ENCODE results near the gene ITK.

Gene ITK

DNA sequence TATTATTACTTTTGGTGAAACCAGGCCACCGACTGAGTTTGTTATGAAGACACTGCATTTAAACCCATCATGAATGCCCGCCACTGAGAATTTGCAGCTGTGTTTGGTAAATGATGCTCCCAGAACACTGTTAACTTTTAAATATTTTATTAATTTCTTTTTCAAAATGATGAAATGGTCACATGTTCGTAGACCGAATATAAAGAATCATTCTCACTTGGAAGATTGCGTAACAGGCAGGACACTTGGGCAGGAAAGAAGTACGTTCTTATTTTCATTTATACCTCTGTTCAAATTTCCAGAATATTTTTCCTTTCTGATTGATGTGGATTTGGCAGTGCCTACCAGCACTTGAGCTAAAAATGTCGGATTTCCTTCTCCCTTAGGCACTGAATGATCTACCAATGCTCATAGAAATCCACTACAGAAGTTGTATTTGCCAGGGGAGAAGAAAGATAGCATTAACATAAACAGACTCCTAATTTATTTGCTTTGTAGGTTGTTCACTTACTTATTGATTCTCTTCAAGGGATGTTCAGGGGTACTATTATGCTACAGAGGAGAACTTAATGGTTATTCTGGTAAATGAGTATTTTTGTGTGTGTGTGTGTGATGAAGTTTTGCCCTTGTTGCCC lies 99.1 kb downstream of the ITK start:
- DNase-seq (ENCODE audit: low read depth in 2 of 2), result no peak

GRCh38 chr5:157280927-157281326 lies 100.3 kb downstream of the ITK start:
- DNase-seq (ENCODE audit: low read depth in 2 of 2), result no peak

DNA sequence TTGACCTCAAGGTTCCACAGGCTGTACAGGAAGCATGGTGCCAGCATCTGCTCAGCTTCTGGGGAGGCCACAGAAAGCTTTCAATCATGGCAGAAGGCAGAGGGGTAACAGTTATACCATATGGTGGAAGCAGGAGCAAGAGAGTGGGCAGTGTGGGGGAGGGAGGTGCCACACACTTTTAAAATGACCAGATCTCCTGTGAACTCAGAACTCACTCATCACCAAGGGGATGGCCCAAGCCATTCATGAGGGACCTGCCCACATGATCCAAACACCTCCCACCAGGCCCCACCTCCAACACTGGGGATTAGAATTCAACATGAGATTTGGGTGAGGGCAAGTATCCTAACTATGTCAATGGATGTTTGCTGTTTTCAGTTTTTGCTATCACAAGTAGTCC lies 101.5 kb downstream of the ITK start:
- DNase-seq (ENCODE audit: low read depth in 2 of 2), result no peak

DNA sequence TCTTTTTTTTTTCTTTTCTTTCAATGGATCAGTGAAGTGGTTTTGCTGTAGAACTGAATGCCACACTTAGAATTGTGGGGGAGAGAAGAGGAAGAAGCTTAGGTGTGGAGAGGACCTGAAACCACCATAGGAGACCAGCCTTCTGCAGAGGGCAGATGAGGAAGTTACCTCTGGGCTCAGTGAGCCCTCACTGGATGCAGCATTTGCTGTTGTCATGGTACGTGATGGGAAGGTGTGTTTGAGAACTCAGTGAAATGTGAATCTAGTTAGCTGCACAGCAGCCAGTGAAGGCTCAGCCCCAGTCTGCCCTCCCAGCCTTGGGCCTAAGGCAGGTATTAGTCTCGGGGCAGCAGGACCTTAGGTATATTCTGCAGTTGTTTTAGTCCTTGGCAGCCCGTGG lies 102.8 kb downstream of the ITK start:
- no peak for DNase-seq (ENCODE audit: low read depth in 2 of 2)

- no peak for DNase-seq (ENCODE audit: low read depth in 2 of 2)
Observed at GRCh38 chr5:157284458-157285212, 104.0 kb downstream of the ITK start.

- no peak for DNase-seq (ENCODE audit: low read depth in 2 of 2)
Observed at GRCh38 chr5:157285310-157286035, 104.8 kb downstream of the ITK start.

GRCh38 chr5:157286761-157287211 lies 106.1 kb downstream of the ITK start:
- no peak for DNase-seq (ENCODE audit: low read depth in 2 of 2)

DNA sequence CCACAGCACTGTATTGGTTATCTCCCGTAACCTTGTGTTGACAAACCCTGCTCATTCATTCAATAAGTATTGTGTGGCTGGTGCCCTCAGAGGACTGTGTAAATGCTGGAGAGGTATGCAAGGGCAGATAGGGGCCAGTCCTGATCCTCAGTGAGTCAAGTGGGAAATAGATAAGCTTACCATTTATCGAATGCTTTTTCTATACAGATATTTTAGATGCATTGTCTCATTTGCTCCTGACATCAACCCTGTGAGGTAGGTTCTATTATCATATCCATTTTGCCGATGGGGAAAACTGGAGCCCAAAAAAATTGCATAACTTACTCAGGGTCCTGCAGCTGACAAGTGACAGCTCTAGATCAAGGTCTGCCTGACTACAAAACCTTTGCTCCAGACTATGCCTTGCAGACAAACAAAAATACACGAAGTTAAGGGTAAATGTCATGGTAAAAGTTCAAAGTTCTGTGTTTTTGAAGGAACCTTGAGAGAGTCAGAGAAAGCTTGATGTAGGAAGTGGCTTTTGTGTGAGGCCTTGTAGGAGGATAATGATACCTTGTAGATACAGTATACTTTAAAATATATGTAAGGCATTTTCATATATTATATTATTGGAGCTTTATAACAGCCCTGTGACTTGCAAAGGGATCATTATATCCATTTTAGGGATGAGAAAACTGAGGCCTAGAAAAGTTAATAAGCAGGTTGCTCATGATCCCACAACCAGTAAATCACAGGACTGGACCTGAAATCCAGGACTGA lies 107.9 kb downstream of the ITK start:
- no peak for DNase-seq (ENCODE audit: low read depth in 2 of 2)

DNA sequence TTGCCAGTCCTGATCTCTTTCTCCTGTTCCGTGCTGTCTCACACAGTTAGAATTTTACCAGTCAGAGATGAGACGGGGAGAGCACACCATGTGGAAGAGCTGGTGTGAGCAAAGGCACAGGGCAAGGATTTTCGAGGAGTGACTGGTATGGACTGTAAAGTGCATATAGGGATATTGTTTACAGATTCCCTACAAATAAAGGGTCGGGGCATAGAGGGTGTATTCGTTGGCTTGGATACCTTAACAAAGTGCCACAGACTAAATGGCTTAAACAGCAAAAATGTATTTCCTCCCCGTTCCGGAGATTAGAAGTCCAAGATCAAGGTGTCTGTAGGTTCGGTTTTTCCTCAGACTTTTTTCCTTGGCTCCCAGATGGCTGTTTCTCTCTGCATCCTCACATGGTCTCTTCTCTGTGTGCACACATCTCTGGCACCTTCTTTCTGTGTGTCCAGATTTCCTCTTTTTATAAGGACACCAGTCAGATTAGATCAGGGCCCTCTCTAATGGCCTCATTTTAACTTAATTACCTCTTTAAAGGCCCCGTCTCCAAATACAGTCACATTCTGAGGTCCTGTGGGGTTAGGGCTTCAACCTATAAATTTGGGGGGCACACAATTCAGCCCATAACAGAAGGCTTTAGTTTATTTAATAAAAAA lies 108.7 kb downstream of the ITK start:
- no peak for DNase-seq (ENCODE audit: low read depth in 2 of 2)

GRCh38 chr5:157290156-157290980 lies 109.7 kb downstream of the ITK start:
- no peak for DNase-seq (ENCODE audit: low read depth in 2 of 2)

DNA sequence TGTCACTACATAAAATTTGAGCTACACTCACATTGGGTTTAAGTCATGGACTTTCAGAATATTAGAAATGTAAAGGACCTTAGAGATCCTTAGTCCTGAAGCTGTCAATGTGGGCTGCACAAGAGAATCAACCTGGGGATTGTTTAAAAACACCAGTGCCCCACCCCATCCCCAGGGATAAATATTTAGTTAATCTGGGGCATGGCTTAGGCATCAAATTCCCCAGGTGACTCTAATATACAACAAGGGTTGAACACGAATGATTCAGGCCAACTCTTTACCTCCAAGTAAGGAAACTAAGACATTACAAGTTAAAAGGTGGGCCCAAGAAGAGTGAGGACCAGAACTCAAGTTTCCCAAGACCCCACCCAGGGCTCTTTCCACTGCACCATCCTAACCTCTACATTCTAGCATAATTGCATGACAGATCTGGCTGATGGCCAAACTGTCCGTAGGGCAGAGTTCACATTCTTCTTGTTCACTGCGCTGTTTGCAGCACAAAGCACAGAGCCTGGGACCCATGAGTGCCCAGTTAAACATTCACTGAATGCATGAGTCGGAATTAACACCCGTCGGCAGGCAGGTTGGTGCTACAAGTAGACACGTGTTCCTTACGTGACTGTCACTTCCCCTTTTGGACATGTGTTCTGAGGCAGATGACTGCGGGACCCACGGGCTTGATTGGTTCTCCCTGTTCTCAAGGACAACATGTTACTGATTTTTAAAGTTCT lies 110.5 kb downstream of the ITK start:
- no peak for DNase-seq (ENCODE audit: low read depth in 2 of 2)

- no peak for DNase-seq (ENCODE audit: low read depth in 2 of 2)
Observed at GRCh38 chr5:157292599-157292998, 112.0 kb downstream of the ITK start.

GRCh38 chr5:157294407-157295091 lies 113.9 kb downstream of the ITK start:
- DNase-seq (ENCODE audit: low read depth in 2 of 2), result no peak

GRCh38 chr5:157295247-157295646 lies 114.6 kb downstream of the ITK start:
- no peak for DNase-seq (ENCODE audit: low read depth in 2 of 2)

DNA sequence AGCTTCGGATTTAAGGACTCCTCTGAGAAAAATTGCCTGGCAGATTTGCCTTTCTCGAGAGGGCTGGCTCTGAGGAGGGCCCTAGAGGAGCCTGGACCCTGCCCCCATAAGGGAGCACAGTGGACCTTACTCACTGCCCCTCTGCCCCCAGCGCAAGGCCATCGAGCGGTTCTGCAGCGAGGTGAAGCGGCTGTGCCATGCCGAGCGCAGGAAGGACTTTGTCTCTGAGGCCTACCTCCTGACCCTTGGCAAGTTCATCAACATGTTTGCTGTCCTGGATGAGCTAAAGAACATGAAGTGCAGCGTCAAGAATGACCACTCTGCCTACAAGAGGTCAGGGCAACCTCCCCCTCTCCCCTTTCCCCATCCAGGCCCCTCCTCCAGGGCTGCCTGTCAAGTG lies 119.9 kb downstream of the ITK start:
- DNase-seq (ENCODE audit: low read depth in 2 of 2), result no peak

GRCh38 chr5:157301066-157301465 lies 120.4 kb downstream of the ITK start:
- no peak for DNase-seq (ENCODE audit: low read depth in 2 of 2)

GRCh38 chr5:157303023-157303422 lies 122.4 kb downstream of the ITK start:
- DNase-seq (ENCODE audit: low read depth in 2 of 2), result no peak

DNA sequence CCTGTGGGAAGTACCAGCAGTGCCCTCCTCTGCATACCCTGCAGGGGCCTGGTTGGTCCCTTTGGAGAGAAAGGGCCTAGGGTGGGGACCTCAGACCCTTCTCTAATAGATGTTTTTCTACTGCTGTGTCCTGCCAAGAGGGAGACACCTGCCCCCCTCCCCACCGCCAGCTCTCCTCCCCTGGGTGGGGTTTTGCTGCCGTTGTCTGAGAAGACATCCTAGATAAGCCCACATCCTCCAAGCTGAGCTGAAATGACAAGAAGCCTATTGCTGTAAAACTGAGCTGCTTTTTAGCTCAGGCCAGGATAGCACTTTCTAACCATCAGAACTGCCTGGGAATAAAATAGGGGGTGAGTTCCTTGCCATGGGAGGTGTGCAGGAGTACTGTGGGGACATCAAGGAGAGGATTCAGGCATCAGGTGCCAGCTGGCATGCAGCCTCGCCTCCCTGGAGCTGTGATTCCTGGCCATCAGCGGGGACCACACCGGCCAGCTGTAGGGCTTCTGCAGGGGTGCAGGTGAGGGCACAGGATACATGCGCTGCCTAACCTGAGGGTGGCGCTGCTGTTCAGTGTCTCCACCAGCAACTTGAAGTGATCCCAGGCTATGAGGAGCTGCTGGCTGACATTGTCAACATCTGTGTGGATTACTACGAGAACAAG lies 123.2 kb downstream of the ITK start:
- DNase-seq (ENCODE audit: low read depth in 2 of 2), result no peak
